ENCODE data around the gene ZNF319. TPM values are rescaled to one million over a fixed set of nuclear protein-coding genes. Genes with fewer than 3 reads are reported as not detected.

ZNF319 gene
- total RNA-seq, 2 experiments from 2014 or later = 21.5 to 21.8 TPM

DNA sequence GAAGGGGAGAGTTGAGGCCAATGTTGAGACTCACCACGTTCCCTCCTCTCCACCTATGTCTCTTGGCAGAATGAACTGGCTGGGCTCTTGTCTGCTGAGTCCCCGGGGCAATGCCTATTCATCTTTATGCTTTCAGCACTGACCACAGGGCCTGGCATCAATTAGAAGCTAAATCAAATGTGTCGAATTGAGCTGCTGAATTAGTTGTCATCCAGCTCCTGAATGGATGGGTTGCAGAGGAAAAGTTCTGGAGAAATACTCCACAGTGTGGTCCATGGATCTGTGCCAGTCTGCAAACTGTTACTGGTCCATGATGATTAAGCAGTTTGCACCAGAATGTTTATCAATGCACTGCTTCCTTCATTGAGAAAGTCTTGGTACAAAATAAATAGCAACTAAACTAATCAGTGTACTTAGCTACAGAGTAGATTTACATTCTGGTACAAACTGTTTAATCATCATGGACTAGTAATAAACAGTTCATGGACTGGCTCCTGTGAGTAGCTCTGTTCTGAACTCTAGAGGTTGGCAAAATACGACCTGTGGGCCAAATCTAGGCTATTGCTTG is 34.2 kb downstream of the ZNF319 start:
- ATAC-seq (ENCODE audit: low read depth) (no peak), DNase-seq (no peak)
- Mint-ChIP-seq H3K4me3 (no peak overlapping the region), H3K36me3 (no peaks in the 10 kb centered on the region), H3K27ac (no peak overlapping the region), H3K27me3 (peaks cover 2% of the 10 kb centered on the region), H3K9me3 (no peaks in the 10 kb centered on the region), H3K4me1 (no peaks in the 10 kb centered on the region)
- POLR2A ChIA-PET = interaction anchor here (0.6 kb wide), 1 partner anchor 66 kb away, joined by 3 read pairs; no protein-coding TSS in a partner anchor

GRCh38 chr16:57964157-57964700 is 36.2 kb downstream of the ZNF319 start:
- no peak overlapping the region for H3K4me3 Mint-ChIP-seq
- ATAC-seq (ENCODE audit: low read depth) = no peak
- H3K27me3 Mint-ChIP-seq = peaks cover 2% of the 10 kb centered on the region
- no peaks in the 10 kb centered on the region for H3K36me3 Mint-ChIP-seq
- POLR2A ChIA-PET = no interaction called here
- DNase-seq = no peak
- H3K27ac Mint-ChIP-seq = no peak overlapping the region
- H3K4me1 Mint-ChIP-seq = no peaks in the 10 kb centered on the region
- H3K9me3 Mint-ChIP-seq = no peaks in the 10 kb centered on the region

DNA sequence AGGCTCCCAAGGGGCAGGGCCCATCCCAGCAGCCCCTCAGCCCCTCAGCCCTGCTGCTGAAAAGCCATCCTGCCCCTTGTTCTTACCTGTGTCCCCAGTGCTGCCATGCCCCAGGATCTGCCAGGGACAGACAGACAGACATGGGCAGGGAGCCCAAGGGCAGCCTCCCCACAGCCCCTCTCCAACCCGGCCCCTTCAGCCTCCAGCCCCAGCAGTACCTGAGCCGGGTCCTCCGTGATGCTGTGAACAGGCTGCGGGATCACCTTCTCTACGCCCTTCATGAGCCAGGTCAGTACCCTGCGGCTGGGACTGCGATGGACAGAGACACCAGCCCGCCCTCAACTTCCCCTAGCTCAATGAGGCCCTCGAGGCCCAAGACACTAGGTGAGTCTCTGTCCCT is 37.7 kb downstream of the ZNF319 start:
- ATAC-seq (ENCODE audit: low read depth) (no peak), DNase-seq (no peak)
- Mint-ChIP-seq H3K27me3 (no peaks in the 10 kb centered on the region), H3K36me3 (no peaks in the 10 kb centered on the region), H3K4me3 (no peak overlapping the region), H3K4me1 (no peaks in the 10 kb centered on the region), H3K27ac (peak overlapping the region; percentile 18), H3K9me3 (no peaks in the 10 kb centered on the region)
- POLR2A ChIA-PET = no interaction called here

GRCh38 chr16:57962046-57962445 is 38.4 kb downstream of the ZNF319 start:
- Mint-ChIP-seq H3K4me1 (no peaks in the 10 kb centered on the region), H3K4me3 (no peak overlapping the region), H3K27me3 (no peaks in the 10 kb centered on the region), H3K9me3 (no peaks in the 10 kb centered on the region), H3K27ac (no peak overlapping the region), H3K36me3 (no peaks in the 10 kb centered on the region)
- DNase-seq (no peak), ATAC-seq (ENCODE audit: low read depth) (no peak)
- POLR2A ChIA-PET = no interaction called here

GRCh38 chr16:57961538-57961937 is 38.9 kb downstream of the ZNF319 start:
- H3K27ac Mint-ChIP-seq = no peak overlapping the region
- H3K4me1 Mint-ChIP-seq = no peaks in the 10 kb centered on the region
- ATAC-seq (ENCODE audit: low read depth) (no peak), DNase-seq (no peak)
- H3K4me3 Mint-ChIP-seq = no peak overlapping the region
- no peaks in the 10 kb centered on the region for H3K36me3 Mint-ChIP-seq
- POLR2A ChIA-PET = no interaction called here
- H3K9me3 Mint-ChIP-seq = no peaks in the 10 kb centered on the region
- no peaks in the 10 kb centered on the region for H3K27me3 Mint-ChIP-seq

- Mint-ChIP-seq H3K4me3 (no peak overlapping the region), H3K36me3 (no peaks in the 10 kb centered on the region), H3K9me3 (no peaks in the 10 kb centered on the region), H3K4me1 (no peaks in the 10 kb centered on the region), H3K27me3 (no peaks in the 10 kb centered on the region), H3K27ac (no peak overlapping the region)
- DNase-seq (no peak), ATAC-seq (ENCODE audit: low read depth) (no peak)
- POLR2A ChIA-PET = no interaction called here
These were observed 39.5 kb downstream of the ZNF319 start for GRCh38 chr16:57960826-57961472.

GRCh38 chr16:57960310-57960709 is 40.2 kb downstream of the ZNF319 start:
- Mint-ChIP-seq H3K9me3 (no peaks in the 10 kb centered on the region), H3K4me1 (no peaks in the 10 kb centered on the region), H3K27ac (no peak overlapping the region), H3K27me3 (no peaks in the 10 kb centered on the region), H3K4me3 (no peak overlapping the region), H3K36me3 (no peaks in the 10 kb centered on the region)
- ATAC-seq (ENCODE audit: low read depth) (no peak), DNase-seq (no peak)
- POLR2A ChIA-PET = no interaction called here

DNA sequence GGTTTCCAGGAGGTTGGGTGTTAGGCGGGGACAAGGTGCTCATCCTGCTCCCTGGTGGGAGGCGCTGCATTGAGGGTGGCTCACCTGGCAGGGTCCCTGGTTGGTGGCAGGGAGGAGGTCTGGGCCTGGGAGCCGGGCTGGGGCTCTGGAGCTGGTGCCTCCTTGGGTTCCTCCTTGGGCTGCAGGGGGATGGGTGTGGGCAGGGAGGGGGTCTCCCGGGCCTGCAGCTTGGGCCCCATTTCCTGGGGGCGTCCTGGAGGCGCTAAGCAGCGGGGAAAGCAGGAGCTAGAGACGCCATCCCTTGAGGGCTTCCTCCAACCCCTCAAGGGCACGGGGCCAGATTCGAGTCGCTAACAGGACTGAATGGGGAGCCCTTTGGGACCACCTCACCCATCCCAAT is 40.7 kb downstream of the ZNF319 start:
- H3K36me3 Mint-ChIP-seq = no peaks in the 10 kb centered on the region
- DNase-seq = no peak
- H3K4me1 Mint-ChIP-seq = no peaks in the 10 kb centered on the region
- no peak overlapping the region for H3K27ac Mint-ChIP-seq
- no peaks in the 10 kb centered on the region for H3K27me3 Mint-ChIP-seq
- H3K4me3 Mint-ChIP-seq = no peak overlapping the region
- ATAC-seq (ENCODE audit: low read depth) = no peak
- POLR2A ChIA-PET = no interaction called here
- H3K9me3 Mint-ChIP-seq = no peaks in the 10 kb centered on the region

DNA sequence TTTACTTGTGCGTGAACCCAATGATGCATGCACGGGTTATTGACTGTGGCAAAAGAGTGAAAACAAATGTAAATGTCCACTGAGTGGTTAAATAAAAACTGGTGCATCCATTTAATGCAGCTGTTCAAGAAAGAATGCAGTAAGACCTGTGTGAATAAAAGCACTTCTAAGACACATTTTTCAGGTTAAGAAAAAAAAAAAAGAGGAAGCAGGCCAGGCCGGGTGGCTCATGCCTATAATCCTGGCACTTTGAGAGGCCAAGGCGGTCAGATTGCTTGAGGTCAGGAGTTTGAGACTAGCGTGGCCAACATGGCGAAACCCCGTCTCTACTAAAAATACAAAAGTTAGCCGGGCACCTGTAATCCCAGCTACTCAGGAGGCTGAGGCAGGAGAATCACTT is 41.4 kb downstream of the ZNF319 start:
- Mint-ChIP-seq H3K4me3 (no peak overlapping the region), H3K36me3 (no peaks in the 10 kb centered on the region), H3K27ac (no peak overlapping the region), H3K9me3 (no peaks in the 10 kb centered on the region), H3K4me1 (no peaks in the 10 kb centered on the region), H3K27me3 (no peaks in the 10 kb centered on the region)
- POLR2A ChIA-PET = no interaction called here
- DNase-seq (no peak), ATAC-seq (ENCODE audit: low read depth) (no peak)

- ATAC-seq (ENCODE audit: low read depth) = no peak
- Mint-ChIP-seq H3K9me3 (no peaks in the 10 kb centered on the region), H3K4me1 (no peaks in the 10 kb centered on the region), H3K36me3 (no peaks in the 10 kb centered on the region), H3K27ac (no peak overlapping the region), H3K27me3 (no peaks in the 10 kb centered on the region), H3K4me3 (no peak overlapping the region)
- DNase-seq = no peak
- POLR2A ChIA-PET = interaction anchor here (0.6 kb wide), 1 partner anchor 311 kb away, joined by 3 read pairs; no protein-coding TSS in a partner anchor
These were observed 41.9 kb downstream of the ZNF319 start for GRCh38 chr16:57958544-57958943.

GRCh38 chr16:57957673-57958392 is 42.6 kb downstream of the ZNF319 start:
- DNase-seq (no peak), ATAC-seq (ENCODE audit: low read depth) (no peak)
- Mint-ChIP-seq H3K36me3 (no peaks in the 10 kb centered on the region), H3K9me3 (no peaks in the 10 kb centered on the region), H3K27ac (no peak overlapping the region), H3K27me3 (no peaks in the 10 kb centered on the region), H3K4me1 (no peaks in the 10 kb centered on the region), H3K4me3 (no peak overlapping the region)
- POLR2A ChIA-PET = no interaction called here

- DNase-seq = no peak
- no peaks in the 10 kb centered on the region for H3K4me1 Mint-ChIP-seq
- H3K36me3 Mint-ChIP-seq = no peaks in the 10 kb centered on the region
- H3K4me3 Mint-ChIP-seq = no peak overlapping the region
- POLR2A ChIA-PET = no interaction called here
- no peak overlapping the region for H3K27ac Mint-ChIP-seq
- H3K9me3 Mint-ChIP-seq = no peaks in the 10 kb centered on the region
- ATAC-seq (ENCODE audit: low read depth) = no peak
- H3K27me3 Mint-ChIP-seq = no peaks in the 10 kb centered on the region
These were observed 43.4 kb downstream of the ZNF319 start for GRCh38 chr16:57956924-57957672.

DNA sequence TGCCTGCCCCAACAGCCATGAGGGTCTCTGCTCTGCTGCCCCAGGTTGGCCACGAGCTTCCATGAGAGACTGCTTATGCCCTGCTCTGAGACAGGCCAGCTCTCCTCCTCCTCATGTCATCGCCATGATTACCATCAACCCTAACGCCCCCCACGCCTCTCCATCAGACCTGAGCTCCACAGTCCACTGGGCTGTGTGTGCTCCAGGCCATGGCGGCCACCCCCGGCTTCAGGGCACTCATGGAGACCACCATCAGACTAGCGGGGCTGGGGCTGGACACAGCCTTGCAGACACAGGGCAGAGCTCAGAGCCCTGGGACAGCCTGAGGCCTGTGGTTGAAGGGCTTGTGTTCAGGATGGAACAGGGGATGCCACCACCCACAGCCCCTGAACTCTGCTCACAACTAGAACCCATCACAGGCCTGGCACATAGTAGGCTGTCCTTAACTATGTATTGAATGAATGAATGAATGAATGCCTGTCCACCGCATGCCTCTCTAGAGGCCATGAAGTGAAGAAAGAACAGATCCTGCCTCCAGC is 44.1 kb downstream of the ZNF319 start:
- ATAC-seq (ENCODE audit: low read depth) = no peak
- POLR2A ChIA-PET = no interaction called here

More for the DNA sequence above, 44.1 kb downstream of the ZNF319 start:
- H3K36me3 Mint-ChIP-seq = no peaks in the 10 kb centered on the region
- H3K9me3 Mint-ChIP-seq = no peaks in the 10 kb centered on the region
- no peaks in the 10 kb centered on the region for H3K27me3 Mint-ChIP-seq
- no peak overlapping the region for H3K4me3 Mint-ChIP-seq
- H3K4me1 Mint-ChIP-seq = no peaks in the 10 kb centered on the region
- no peak overlapping the region for H3K27ac Mint-ChIP-seq
- no peak for DNase-seq

Measured in activated naive CD8-positive, alpha-beta T cell treated with anti-CD3 and anti-CD28 coated beads, Interleukin-2, amount 10 ng/mL, durations not matched to agents 7 days and 5 days (primary cell).